ENCODE measurements around the gene ELP2.
A peak's percentile ranks its signal among the peaks of the same experiment; 100 is the strongest.
"Not testable (repeated sequence)": the region's sequence is repeated elsewhere in the genome, so short reads cannot be mapped to it uniquely, and the experiment has no call there.

ELP2 gene

GRCh38 chr18:36158266-36158867 lies 28.7 kb downstream of the ELP2 start:
- DNase-seq (ENCODE audit: low spot score): no peak

DNA sequence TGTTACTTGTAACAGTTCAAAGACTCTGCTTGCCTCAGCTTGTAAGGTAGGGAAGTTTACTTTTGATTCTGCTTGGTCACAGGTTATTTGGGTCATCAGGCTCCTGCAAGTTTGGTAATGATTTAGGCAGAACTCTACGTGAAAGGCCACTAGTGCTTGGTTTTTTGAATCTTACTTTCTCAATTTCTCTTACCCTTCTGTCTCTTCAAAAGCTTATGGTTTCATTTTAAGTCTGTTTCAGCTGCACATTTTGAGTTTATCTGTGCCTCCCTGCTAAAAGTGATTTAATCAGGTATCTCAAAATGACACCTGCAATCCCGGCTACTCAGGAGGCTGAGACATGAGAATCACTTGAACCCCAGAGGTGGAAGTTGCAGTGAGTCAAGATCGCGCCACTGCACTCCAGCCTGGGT lies 31.3 kb downstream of the ELP2 start:
- no peak for DNase-seq (ENCODE audit: low spot score)

DNA sequence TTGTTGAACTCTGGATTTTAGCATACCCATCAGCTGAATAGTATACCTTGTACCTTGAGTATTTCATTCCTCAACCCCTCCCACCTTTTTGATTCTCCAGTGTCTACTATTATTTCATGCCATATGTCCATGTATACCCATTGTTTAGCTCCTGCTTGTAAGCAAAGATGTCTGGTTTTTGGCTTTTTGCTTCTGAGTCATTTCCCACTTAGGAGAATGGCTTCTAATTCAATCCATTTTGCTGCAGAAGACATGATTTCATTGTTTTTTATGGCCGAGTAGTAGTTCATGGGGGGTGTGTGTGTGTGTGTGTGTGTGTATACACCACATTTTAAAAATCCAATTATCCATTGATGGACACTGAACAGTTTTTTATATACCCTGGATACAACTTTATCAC lies 33.3 kb downstream of the ELP2 start:
- DNase-seq (ENCODE audit: low spot score): no peak

- DNase-seq (ENCODE audit: low spot score): no peak
These were observed 38.1 kb downstream of the ELP2 start for GRCh38 chr18:36167692-36168218.

GRCh38 chr18:36168296-36168695 lies 38.6 kb downstream of the ELP2 start:
- not testable (repeated sequence) for DNase-seq (ENCODE audit: low spot score)

- no peak for DNase-seq (ENCODE audit: low spot score)
These were observed 40.2 kb downstream of the ELP2 start for GRCh38 chr18:36169938-36170337.

DNA sequence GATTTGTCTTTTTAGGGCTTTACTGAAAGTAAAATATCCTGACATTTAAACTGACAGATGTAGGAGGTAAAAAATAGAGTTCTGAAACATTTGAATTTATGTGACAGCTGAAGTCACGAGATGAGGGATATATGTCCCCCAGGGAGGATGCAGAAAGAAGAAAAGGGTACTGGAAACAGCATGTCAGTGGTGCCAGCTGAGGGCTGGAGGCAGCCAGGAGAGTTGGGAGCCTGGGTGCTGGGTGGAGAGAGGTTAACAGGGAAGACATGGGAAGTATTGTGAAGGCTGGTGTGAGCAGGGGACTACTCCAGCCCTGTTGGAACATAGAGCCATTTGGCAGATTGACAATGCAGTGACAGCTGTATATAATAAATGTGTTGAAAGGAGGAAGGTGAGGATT lies 45.8 kb downstream of the ELP2 start:
- DNase-seq (ENCODE audit: low spot score): no peak

- no peak for DNase-seq (ENCODE audit: low spot score)
These were observed 46.5 kb downstream of the ELP2 start for GRCh38 chr18:36176177-36176584.

- DNase-seq (ENCODE audit: low spot score): no peak
These were observed 47.0 kb downstream of the ELP2 start for GRCh38 chr18:36176711-36177110.

GRCh38 chr18:36177913-36178312 lies 48.2 kb downstream of the ELP2 start:
- no peak for DNase-seq (ENCODE audit: low spot score)

GRCh38 chr18:36179562-36180355 lies 50.1 kb downstream of the ELP2 start:
- DNase-seq (ENCODE audit: low spot score): no peak

- no peak for DNase-seq (ENCODE audit: low spot score)
These were observed 51.7 kb downstream of the ELP2 start for GRCh38 chr18:36181441-36181840.

- DNase-seq (ENCODE audit: low spot score): no peak
These were observed 52.3 kb downstream of the ELP2 start for GRCh38 chr18:36181898-36182506.

GRCh38 chr18:36183033-36183432 lies 53.3 kb downstream of the ELP2 start:
- no peak for DNase-seq (ENCODE audit: low spot score)

DNA sequence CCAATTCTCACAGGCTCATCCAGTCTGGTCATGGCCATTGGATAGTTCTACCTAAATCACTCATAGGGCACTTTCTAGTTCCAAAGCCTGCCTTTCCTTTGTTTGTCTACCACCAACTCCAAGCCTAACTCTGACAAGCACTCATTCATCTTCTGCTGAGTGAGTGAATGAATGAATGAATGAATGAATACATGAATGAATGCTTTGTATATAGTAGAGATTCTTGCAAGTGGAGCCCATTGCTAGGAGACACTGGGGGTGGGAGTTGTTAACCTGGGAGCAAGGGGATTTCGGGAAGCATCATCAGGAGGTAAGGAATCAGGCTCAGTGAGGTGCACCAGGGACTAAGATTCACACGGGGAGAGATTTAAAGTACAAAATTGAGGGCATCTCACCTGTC lies 54.3 kb downstream of the ELP2 start:
- DNase-seq (ENCODE audit: low spot score): no peak

GRCh38 chr18:36185157-36185556 lies 55.5 kb downstream of the ELP2 start:
- DNase-seq (ENCODE audit: low spot score): no peak

DNA sequence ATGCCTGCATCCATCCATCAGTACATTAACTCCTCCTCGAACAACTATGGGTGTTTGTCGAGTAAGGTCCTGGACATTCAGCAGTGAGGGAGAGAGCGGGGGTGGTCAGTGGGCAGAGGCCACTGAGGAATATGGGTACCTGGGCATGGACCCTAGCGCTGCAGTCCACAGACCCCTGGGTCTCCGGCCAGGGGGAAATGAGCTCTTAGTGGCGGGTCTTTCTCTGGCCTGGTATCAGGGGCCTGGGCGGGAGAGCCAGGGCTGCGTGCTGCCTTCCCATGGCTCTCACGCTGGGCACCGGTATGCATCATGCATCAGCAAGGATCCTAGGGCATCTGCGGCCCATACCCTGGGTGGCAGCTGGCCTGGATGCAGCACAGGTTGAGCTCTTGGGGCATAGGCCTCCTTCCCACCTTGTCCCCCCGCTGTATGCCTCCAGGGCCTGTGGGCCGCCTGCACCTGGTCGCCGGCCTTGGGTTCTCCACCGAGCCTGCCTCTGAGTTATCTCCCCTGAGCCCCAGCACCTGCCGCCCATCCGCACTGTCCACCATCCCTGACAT lies 56.3 kb downstream of the ELP2 start:
- DNase-seq (ENCODE audit: low spot score): no peak

DNA sequence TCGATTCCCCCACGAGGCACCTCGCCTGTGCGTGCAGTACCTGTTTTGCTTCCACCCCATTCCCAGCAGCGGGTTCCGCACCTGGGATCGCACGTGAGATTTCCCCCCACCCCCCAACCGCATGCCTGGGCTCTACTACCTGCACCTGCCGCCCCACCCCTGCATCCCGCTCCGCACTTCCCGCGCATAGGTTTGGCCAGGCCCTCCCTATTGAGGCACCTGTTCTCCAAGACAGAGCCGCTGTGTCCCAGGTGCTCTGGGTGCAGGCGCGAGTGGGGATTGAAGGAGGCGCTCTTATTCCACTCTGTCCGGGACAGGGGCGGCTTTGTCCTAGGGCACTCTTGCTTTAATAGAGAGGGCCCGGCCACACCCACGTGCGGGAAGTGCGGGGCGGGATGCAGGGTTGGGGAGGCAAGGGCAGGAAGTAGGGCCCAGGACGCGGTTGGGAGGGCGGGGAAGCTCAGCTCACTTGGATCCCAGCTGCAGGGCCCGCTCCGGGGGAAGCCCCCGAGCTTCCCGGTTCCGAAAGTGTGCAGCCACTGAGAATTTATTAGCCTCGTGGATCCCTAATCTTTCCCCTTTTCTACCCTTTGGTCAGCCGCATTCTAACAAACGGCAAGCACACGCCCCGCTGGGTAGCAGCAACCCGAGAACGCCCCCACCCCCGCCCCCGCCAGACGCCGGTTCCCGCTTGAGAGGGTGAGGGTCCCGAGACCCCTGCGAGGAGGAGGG lies 56.9 kb downstream of the ELP2 start:
- DNase-seq (ENCODE audit: low spot score): peak; percentile 61

- DNase-seq (ENCODE audit: low spot score): peak; percentile 70
These were observed 57.6 kb downstream of the ELP2 start, which contains the start of gene MOCOS for GRCh38 chr18:36187193-36187825. Gene MOCOS, plus strand, starts transcription at chr18:36187497. Its CDS starts 43 bp downstream, at chr18:36187540.

DNA sequence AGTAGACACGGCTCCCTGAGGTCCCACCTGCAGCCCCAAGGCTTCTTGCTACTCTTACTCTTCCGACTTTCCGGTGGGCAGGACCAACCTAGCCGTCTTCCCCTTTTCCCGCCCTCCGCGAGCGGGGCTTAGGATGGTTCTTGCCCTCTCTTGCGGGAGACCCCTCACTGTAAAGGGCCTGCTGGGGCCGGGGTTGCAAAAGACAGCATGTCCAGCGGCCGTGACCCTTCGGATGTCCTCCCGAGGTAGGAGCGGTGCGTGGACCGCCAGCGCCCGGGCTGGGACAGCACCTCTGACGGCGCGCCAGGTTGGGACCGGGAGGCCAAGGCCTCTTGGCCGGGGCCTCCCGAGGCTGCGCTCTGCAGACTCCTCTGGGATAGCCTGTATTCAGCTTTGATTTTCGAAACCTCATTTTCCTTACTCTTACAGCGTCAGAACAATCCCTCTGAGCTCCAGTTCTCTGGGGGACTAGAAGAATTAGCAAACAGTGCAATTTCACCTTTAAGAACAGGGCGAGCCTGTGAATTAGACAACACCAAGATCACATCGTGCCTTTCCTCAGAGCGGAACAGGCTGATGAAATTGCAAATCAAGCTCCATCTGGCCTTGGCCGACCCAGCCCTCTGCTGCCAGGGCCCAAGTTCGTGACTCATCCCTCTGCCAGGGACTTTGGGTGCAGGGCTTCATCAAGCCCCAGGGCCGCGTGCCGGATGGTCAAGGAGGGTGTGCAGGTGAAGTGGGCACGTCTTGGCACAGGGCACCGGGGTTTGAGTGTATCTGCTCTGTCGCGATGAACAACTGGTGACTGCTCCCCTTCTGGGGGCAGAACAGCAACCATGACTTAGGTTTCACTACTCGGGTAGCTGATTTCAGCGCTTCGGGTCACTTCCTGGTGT lies 58.4 kb downstream of the ELP2 start:
- peak; percentile 91 for DNase-seq (ENCODE audit: low spot score)

Measured in RKO (cell line).